GM18520 (cell line): ENCODE results near the gene ELK4.
"Not testable (repeated sequence)": the region's sequence is repeated elsewhere in the genome, so short reads cannot be mapped to it uniquely, and the experiment has no call there.

Source experiments
- ATAC-seq: cut with Tn5 transposase; IDR thresholded peaks from one replicate; pipeline ENCODE4 v1.9.1; 2021; ENCODE audit not compliant: unreplicated experiment

Gene ELK4

DNA sequence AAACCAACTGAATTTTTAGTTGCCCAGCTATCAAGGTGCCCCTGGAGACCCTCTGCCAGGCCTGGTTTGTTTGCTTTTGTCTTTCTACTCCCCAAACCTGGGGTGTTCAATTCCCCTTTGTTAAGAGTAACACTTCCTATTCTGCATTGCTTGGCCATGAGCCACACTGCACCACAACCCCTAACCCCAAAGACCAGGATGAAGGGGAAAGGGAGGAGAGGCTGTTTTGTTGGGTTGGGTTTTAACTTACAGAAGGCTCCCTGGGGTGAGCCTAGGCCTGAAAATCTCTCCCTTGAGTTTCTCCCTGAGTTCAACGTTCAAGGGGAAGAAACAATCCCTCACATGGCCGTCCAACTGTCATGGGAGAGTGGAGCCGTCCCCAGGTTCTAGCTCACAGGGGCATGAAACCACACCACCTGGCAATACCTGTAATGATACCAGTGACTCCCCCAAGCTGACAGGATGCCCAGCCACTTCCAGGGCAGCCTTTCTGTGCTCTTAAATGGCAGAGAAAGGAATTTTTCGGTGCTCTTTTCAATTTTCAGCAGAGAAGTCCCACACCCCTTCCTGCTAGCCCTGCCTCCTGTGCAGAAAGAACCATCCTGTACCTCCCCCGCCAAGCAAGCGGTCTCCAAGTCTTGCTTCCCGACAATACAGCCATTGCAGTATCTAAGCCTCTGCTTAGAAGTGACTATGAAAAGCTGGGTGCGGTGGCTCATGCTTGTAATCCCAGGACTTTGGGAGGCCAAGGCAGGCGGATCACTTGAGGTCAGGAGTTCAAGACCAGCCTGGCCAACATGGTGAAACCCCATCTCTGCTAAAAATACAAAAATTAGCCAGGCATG, 33.6 kb upstream of the ELK4 start:
- ATAC-seq, result no peak

DNA sequence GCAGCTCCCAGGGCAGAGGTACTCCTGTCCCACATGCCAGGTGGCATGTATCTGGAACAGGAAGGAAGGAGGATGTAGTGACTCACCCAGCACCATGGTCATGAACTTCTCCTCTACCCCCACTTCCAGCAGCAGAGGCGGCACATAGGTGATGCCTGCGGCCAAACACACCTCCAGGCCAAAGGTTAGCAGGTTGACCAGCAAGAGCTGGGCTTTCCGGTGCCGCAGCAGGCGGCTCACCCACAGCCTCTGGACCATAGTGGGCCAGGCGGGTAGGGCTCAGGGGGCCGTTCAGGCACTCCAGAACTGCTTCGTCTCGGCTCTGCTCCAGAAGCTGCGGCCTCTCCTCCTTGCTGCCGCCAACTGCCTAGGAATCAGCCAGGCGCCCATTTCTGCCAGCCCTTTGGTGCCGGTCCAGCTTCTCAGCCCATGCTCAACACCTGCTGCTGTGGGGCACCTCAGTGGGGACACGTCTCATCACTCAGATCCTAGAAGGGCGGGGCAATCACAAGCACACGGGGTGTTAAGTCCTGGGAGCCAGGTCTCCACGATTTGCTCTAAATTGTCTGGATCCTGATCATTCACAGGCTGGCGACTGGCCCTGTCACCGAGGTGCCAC, 32.7 kb upstream of the ELK4 start:
- ATAC-seq, result no peak

DNA sequence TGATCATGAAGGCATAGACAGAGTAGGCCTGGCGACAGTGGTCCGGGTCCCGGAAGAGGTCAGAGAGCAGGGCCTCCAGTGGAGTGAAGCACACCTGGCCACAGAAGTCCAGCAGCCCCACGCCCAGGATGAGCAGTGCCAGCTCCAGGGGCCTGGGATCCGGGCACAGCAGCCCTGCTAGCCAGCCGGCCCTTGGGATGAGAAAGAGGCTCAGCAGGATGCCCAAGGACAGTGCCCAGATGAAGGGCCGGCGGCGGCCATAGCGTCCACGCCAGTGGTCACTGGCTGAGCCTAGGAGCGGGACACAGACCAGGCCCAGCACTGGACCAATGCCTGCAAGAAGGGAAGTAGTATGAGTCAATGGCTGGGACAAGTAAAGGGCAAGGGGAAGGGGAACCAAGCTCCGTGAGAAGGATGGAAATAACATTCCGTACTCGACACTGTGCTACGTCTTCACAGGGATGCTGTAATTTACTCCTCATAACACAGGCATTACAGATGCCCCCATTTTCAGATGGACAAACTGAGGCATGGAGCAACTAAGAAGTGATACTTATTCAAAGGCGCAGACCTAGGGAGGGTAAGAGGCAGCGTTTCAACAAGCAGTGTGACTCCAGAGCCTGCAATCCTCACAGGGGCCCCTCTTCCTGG, 31.6 kb upstream of the ELK4 start:
- ATAC-seq, result no peak

DNA sequence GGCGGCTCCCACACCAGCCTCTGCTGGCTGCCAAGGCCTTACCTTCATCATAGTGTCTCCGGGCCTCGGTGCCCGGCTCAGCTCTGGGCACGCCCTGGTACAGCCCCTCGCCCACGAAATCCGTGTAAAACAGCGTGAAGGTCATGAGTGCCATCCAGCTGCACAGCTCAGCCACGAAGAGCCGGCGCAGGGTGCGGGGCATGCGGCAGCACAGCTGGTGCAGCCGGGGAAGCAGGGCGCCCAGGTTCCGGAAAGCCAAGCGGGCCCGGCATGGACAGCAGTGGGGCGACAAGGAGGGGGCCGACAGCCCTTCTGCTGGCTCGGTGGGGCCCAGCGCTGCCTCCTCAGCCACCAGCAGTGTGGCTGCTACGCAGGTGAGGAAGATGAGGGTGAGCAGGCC, 31.0 kb upstream of the ELK4 start:
- ATAC-seq, result no peak

DNA sequence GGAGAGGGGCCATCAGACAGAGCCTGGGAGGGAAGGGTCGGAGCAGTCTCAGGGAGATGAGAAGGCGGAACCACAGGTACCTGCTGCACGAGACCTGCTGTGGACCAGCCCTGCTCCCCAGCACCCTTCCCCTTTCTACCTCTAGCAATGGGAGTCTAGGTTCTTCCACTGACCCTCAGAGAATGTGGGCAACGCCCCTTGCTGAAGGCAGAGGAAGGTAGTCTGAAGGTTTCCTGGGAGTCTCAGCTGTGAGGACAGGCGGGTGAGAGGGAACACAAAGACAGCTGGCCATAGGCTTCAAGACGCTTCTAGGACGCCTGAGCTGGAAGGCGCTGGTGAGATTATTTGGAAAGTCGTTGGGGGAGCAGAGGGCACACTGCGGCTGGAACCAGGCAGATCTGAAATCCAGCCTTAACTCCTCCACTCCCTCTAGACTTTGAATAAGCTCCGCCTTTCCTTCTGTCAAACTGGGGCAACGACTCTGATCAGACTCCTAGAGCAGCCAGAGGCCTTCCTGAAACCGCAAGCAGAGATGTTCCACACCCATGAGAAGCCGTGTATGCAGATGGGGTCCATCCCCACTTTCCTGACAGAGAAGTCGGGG, 30.4 kb upstream of the ELK4 start:
- no peak for ATAC-seq

DNA sequence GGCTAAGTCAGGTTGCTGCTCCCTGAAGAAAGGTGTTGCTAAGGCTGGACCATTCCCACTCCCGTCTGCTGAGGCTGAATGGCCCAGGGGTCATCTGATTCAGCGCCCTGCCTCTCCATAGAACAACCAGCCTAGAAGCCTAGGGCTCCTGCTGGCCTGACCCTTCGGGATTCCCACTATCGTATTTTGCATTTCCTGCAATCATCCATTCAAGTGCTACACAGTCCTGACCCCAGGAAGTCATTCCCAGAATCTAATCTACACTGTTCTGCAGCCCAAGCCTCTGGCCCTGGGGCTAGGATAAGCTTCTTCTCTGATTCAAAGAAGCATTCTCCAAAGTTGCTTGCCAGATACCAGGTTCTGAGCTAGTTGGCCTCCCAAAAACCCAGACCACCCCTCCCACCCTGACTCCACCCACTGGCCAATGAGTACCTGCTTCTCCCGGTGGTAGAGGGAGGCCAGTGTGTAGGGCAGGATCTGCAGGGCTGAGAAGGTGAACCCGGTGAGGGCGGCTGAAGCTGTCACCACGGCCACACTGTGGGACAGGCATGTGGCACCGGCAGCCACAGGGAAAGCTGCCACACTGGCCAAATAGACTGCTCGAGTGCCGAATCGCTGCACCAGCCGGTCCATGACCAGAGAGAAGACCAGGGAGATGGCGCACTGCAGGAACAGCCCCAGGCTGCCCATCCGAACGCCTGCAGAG, 29.8 kb upstream of the ELK4 start:
- no peak for ATAC-seq

DNA sequence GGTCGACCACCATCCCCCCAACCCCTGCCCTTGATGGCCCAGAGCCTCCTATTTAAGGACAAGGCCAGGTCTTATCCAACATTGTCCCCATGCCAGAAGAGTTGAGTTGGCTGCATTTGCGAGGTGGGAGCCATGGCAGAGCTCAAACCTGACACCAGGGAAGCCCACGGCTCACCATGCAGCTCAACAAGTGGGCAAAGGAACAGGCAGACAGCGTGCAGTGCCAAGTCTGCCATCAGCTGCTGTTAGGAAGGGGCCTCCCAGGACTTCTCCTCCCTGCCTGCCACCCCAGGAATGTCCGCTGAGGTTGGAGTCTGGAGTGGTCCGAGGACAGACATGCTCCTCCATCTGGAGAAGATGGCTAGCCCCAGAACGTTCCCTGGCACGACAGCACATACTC, 28.6 kb upstream of the ELK4 start:
- ATAC-seq, result no peak

DNA sequence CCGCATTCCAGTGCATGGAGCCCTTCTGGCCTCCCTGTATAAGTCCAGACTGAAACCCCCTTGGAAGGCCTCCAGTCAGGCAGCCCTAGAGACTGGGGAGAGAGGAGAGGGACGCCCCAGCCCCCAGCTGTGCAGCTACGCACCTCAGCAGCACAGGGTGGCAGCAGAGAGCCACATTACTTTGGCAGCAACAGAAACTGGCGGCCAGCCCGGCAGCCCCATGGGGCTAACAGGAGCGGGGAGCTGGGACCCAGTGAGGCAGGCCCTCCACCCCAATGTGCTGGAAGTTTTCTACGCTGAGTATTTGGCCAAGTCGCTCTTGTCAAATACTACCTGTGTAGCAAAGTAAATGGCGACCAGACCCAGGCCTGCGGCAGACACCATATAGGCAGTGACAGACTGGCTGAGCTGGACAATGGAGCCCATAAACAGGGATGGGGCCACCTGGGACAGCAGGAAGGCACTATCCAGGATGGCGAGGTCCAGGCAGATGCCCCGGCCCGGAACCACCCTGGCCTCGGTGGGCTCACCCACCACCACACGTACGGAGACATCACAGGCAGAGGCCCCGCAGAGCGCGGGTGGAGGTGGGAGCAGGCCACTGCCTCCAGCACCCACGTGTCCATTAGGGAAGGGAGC, 27.3 kb upstream of the ELK4 start:
- no peak for ATAC-seq

DNA sequence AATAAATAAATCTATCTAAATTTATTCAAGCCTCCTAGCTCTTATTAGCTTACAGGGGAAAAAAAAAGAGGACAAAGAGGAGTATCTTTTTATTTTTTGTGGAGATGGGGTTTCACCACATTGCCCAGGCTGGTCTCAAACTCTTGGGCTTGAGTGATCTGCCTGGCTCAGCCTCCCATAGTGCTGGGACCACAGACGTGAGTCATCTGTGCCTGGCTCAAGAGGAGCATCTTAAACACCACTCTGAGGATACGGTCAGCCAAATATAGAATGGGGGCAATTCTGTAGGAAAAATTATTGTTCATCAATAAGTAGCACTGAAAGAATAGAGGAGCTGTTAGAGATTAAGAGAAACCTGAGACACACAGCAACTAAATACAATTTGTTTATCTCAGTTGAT, 24.4 kb upstream of the ELK4 start:
- ATAC-seq, result no peak

DNA sequence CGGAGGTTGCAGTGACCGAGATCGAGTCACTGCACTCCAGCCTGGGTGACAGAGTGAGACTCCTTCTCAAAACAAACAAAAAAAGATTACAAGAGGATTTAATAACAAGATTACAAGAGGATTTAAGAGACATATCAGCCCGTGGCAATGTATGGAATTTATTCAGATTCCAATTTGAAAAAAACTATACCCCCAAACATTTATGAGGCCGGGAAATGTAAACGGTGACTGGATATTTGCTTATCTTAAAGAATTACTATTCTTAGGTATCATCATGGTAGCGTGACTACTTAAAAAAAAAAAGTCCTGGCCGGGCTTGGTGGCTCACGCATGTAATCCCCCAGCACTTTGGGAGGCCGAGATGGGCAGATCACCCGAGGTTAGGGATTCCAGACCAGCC, 21.2 kb upstream of the ELK4 start:
- no peak for ATAC-seq

DNA sequence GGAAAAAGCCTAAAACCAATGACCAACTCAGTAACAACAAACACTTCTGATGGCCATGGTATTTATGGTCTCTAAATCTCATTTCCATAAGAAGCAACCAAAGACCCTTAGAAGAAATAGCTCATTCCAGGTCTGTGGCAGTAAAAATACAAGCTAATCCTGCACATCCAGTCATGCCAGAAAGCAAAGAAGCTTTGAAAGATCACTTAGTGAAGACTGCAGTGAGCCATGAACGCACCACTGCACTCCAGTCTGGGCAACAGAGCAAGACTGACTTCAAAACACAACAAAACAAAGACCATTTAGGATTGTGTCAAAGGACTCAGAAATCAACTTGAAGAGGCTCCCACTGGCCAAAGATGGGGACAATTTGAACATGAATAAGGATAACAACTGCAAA, 18.4 kb upstream of the ELK4 start:
- no peak for ATAC-seq

DNA sequence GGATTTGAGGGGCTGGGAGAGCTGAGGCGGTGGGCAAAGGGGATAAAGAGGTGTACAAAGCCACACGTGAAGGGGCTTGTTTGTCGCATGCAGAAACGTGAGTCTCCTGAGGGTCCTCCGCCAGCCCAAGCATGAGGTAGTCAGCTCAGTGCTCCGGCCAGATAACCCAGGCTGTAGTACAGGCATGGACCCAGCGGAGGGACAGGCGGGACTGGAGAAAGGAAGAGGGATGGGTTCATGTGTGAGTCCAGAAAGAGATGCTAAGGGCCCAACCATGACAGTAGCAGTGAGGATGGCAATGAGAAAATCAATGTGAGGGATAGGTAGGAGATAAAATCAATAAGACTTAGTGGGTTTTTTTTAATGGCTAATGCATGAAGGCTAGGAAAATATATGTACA, 13.7 kb upstream of the ELK4 start:
- no peak for ATAC-seq

DNA sequence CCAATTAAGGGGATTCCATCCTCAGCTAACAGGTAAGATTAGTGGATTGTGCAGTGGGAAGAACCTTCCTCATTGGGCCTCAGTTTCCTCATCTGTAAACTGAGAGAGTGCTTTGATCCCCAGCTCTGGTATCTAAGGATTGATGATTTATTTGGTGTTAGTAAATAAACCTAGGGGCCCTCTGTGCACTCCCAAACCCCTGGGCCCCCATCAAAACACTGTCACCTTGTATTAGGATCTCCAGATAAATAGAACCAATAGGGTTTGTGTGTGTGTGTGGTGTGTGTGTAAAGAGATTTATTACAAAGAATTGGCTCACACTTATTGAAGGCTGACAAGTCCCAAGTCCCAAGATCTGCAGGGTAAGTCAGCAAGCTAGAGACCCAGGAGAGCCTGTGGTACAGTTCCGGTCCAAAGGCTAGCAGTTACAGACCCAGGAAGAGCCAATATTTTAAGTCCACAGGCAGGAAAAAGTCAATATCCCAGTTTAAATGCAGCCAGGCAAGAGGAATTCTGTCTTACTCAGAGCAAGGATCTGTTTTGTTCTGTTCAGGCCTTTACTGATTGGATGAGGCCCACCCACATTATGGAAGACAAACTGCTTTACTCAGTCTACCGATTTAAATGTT, 11.0 kb upstream of the ELK4 start:
- no peak for ATAC-seq

DNA sequence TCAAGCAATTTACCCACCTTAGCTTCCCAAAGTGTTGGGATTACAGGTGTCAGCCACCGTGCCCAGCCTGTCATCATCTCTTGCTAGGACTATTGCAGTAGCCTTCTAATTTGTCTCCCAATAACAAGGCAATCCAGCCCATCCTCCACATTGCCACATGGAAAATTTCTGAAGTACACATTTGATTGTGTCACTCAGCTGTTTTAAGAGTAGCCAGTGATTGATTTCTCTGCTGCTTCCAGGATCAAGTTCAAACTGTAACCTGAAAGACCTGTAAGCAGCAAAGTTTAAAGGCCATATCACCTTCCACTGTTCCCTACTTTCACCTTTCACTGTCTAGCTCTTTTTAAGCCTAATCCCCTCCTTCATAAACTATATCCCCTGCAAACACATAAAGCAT, 7.8 kb upstream of the ELK4 start:
- no peak for ATAC-seq

DNA sequence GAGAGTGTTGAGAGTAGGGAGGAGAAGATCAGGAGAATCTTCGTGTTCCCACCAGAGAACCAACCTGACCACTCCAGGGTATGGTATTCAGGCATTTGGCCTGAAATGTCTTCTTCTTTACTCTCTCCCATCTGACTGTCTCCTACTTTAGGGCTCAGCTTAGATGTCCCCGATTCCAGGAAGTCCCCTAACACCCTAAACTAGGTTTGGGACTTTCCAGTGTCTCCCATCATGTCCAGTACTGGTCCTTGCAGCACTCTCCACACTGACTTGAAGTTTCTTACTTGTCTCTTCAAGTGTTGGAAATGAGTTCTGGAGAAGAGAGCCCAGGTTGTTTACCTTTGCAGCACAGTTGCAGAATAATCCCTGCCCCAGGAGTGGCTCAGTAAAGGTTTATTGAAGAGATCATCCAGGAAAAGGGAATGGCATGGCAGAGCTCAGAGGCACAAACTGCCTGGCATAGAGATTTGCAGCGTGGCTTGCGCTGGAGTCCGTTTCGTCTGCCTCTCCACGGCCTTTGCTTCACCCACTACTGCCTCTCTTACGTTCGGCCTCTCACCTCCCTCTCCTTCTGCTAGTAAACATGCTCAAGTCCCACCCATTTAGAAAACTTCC, 6.2 kb upstream of the ELK4 start:
- no peak for ATAC-seq

DNA sequence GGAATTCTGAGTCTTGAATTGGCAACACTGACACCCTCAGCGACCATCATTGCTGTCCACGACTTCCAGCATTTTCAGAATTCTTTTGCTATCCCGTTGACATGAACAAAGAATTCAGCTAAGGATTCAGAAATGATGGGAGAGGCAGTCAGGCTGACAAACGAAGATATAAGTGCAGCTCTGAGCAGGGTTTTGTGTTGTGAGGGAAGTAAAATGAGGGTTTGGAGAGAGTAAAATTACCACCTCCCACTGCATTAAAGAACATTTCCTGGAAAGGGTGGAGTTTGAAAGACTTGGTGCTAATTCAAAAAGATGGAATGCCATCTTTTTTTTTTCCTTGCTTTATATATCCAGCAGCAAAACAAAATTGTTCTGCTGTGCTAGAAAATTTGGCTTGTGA, 4.9 kb upstream of the ELK4 start:
- ATAC-seq, result no peak

DNA sequence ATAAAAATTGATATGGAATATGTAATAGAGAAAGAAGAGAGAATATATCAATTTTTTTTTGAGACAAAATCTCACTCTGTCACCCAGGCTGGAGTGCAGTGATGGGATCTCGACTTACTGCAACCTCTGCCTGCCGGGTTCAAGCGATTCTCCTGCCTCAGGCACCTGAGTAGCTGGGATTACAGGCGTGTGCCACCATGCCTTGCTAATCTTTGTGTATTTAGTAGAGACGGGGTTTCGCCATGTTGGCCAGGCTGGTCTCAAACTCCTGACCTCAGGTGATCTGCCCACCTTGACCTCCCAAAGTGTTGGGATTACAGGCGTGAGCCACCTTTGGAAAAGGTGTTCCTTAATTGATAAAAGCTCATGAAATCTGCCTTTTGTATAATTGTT, 4.3 kb upstream of the ELK4 start:
- ATAC-seq, result not testable (repeated sequence)

DNA sequence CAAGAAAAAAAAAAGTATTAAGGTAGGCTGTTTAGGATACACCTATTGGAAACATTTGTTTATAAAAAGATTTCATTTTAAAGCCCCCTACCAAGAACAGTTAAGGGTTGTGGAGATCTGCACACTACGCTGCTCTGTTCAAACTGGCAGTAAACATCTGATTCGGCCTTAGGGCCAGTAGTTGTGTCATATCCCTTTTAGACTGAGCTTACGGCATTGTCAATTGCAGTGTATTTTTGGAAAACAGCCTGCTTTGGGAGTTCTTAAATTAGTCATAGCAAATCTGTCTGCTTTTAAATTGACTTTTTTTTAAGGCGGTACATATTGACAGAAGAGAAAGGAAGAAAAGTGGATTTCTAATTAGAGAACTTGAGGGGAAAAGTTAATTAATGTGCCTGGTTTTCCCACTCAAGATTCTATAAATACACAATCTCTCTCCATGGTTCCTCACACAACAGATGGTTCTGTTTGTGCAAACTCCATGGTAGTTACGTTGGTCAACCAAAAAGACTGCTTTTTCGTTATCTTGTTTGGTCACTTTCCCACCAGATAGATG, 1.7 kb upstream of the ELK4 start:
- ATAC-seq, result no peak

DNA sequence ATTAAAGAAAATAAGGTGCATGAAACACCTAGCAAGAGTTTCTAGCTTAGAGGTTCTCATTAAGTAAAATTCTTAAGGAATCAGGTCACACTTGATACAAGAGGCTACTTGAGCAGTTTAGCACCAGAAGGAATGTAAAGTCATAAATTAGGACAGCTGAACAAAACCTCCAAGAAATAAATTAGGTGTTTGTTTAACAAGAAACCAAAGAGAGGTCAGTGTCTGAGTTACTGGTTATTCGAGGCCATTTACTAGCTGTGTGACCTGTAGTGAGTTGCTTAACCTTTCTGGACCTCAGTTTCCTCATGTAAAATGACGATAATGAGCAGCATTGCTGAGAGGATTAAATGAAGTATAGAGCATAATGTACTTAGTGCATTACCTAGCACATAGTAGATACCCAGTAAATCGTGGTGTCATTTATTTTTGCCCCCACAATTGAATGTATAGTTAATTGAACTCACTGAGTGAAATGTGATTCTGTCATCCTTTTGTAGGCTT, 908 bp upstream of the ELK4 start:
- no peak for ATAC-seq
